GM19463 (cell line): ENCODE measurements around the gene SFXN5.

Source experiments
- ATAC-seq: cut with Tn5 transposase; IDR thresholded peaks from one replicate; pipeline ENCODE4 v1.9.1; 2021; ENCODE audit warnings: mild to moderate bottlenecking, moderate library complexity; ENCODE audit not compliant: unreplicated experiment

SFXN5 gene

DNA sequence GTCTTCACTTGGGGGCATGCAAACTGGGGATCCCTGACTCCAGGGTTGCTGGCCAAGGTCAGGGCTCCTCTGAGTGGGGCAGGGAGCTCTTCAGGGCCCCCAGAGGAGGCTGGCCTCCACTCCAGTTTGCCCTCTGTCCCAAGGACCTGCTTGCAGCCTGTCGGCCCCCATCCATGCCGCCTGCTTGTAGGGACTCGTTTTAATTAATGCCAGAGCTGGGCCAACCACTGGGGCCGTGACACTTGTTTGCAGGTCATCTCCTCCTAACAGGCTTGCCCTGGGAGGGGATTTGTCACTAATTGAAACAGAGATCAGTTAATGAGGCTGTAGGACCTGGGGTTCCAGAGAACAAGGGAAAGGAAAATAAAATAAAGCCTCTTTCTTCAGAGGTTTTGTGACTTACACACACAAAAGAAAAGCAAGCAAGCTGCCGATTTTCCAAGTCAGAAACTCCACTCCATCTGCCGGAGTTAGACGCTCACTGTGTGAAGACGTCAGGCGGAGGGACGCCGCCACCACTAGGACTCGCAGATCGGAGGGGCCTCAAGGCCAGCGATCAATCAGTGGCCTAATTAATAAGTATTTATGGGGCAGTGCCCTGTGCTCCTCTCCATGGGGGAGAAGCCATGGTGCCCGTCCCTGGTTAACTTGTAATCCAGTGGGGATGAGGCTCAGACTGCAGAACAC, 75.9 kb downstream of the SFXN5 start:
- ATAC-seq: no peak

DNA sequence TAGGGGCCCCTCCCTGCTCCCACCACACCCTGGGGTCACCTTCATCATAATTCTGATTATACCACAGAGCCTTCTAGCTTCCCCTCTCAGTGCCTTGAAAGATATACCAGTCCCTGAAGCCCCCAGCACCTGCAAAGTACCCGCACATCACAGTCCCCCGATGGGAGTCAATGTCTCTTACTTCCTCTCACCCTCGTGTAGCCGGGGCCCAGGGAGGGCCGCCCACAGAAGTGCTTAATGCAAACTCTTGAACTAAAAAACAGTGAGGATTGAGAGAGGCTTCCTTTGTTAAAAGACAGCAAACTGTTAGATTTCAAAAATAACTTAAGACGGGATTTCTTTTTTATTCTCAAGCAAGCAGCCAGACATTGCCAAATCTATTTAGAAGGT, 76.5 kb downstream of the SFXN5 start:
- no peak for ATAC-seq

DNA sequence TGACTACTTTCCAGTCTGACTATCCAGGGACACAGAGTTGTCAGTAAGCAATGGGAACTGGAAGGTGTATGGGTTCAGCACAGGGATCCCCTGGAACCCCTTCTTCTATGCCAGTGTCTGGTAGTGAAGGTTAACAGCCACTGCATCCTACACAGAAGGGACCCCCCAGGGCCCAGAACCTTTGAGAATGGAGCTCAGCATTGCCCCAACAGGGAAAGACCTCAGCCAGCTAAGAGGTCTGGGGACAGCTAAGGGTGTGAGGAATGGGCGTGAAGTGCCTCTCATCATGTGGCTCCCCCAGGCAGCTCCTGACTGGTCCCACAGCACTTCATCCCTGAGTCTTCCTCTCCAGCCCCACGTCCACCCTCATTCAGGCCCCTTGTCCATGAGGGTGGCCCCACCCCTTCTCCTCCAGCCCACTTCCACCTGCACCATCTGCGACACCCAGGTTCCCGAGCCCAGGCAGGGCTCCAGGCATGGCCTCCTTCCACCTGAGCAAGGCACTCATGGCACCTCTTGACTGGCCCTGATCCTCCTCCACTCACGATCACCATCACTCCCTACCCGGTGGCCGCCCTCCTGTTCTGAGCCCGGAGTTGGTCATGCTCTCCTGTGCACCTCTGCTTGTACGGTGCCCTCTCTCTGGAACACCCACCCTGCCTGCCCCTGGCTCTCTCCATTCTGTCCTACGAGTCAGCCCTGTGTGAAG, 77.1 kb downstream of the SFXN5 start:
- ATAC-seq: no peak

DNA sequence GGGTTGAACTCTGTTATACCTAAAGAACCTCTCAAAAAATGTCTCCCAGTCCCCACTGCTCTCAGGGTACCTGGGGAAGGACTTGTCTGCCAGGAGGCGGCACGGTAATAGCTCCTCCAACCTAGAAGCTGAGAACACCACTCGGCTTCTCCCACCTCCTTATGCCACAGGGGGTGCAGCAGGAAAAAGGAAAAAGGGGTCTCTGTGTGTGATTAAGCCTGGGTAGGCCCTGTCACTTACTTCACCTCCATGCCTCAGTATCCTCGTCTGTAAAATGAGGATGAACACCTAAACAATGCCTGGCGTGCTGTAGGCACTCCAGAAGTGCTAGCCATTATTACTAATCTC, 77.6 kb downstream of the SFXN5 start:
- ATAC-seq: no peak

DNA sequence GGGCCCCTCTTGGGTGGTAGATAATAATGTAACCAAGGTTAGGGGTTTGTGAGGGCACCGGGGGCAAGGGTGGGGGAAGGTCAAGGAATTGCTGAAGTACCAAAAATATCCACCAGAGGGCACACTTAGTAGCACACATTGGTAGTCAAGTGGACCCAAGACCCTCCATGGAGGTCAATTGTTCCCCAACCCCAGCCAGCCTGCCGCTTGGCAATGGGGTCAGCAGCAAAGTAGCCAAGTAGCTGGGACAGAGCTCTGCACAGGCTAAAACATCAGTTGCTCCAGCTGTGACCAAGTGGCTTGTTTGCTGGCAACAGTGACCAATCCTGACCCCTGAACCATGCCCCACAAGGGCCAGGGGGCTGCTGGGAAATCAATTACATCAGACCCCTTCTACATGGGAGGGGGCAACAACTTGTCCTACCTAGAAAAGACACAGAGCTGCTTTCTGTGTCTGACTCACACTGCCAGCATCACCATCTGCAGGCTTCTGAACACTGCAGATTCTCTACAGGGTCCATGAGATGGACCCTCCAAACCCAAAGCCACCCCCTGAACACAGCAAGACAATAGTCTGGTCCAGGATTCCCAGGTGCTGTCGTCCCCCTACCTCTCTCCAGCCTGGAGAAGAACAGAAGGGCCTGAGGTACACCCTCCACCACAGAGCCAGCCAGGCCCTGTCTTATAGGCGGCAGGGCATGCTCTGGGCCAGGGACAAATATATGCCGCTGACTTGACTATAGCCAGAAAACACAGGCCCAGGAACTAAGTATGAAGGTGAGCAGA, 78.2 kb downstream of the SFXN5 start:
- ATAC-seq: no peak

DNA sequence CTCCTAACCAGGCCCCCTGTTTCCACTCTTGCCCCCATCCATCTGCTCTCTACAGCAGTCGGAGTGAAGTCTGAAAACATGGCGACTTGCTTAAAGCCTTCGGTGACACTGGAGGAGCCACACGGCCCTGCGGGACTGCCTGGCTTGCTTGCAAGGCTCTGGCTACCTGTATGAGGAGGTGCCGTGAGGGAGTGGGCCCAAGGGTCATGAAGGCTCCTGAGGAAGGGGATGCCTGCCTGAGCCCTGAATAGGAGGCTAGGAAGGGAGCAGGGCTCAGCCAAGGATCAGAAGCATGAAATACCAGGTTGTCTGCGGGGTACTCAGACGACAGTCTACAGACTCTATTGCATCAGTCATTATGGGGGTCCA, 78.8 kb downstream of the SFXN5 start:
- no peak for ATAC-seq

DNA sequence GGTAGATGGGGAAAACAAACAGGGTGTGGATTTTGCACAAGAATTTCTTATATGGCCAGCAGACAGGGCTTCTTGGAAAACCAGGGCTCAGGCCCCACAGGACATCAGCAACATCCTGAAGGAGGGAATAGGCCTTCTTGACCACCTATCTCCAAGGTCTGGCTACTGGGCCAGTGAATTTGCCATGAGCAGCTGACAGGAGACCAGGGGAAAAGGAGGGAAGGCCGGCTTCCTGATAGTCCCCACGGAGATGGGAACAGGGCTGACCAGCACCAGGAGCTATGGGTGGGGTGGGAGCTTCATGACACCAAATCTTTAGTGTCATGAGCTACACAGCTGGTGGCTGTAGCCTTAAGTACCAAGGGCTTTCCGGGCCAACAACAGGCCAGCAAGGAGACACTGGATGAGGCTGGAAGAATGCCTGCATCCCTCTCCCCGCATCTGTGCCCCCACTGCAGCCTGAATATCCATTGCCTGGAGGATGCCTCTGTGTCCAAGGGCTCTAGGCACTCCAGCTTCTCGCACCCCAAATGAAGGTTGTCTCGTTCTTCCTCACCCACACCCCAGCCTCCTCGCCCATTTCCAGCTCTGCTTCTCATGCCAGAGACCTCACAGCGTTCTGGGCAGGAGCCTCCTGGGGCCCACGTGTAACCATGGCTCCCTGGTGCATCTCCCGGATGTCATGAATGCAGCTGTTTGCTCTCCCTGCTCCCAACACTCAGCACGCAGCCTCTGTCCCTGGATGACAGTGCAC, 79.4 kb downstream of the SFXN5 start:
- no peak for ATAC-seq

DNA sequence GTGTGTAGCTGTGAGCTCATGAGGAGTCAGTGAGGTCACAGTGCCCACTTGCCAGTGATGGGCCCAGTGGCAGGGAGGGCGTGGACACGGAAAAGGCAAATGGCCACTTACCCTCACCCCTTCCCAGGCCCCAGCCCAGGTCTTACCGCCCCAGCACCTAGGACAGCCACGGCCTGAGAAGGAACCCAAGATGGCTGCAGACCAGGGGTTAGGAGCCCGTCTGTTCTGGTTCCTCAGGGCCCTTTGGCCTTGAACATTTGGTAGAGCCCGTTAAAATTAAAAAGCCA, 80.1 kb downstream of the SFXN5 start:
- no peak for ATAC-seq

DNA sequence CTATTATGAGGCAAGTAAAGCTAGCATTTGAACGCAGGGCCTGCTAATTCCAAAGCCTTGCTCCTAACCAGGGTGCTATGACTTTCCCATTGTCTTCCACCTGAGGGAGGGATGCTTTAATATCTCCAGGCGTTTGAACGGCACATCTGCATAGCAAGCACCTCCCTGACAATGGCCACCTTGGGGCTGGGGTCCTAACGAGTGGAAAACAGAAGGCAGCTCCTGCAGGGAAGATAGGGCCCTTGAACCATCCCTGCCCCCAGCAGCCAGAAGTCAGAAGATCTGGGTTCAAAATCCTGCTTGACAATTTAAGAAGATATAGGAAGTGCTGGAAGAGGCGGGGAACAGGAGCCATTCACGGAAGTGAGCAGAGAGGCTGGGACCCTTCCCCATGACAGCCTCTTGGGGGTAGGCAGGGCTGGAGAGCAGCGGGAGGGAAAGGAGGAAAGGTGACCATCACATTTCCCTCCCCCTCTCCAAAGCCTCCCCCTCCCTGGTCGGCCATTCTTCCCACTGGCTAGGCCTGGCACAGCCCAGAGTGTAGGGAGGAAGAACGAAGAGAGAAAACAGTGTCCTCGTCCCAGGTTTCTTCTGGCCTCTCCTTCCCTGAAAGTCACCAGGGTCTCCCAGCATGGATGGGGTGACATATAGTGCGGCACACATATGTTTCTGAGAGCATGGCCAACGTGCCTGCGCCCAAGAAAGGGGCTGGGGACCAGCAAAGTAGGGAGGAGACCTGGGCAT, 80.6 kb downstream of the SFXN5 start:
- ATAC-seq: no peak

DNA sequence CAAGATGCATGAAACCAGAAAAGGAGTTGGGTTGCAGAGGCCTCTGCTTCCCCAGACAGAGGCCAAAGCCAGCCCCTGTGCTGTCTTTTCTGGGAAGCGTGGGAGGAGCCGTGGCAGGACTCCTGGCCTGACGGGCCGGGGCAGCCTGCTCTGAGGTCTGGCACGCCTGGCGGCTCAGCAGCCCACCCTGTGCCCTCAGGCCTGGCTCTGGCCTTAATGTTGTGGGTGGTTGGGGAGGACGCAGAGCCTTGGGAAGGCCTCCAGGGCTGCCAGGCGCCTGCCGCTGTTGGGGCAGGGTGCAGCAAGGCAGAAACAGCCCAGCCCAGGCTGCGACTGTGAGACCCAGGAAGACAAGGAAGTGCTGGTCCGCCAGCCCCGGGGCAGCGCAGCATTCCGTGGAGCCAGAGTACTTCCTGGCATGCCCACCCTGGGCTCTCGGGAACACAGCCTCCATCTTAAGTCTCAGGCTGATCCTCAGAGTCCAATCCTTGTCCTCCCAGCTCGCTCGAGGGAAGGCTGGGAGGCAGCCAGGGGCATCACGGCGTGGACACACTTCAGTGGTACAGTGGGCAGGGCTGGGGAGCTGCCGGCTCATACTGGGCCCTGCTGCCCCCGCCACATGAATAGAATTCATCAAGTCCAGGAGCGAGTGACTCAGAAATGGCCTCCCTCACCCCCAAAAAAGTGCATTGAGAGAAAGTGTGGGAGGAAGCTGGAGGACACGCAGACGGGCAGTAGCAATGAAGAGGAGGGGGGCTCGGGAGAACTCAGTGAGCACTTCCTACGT, 81.5 kb downstream of the SFXN5 start:
- ATAC-seq: no peak

DNA sequence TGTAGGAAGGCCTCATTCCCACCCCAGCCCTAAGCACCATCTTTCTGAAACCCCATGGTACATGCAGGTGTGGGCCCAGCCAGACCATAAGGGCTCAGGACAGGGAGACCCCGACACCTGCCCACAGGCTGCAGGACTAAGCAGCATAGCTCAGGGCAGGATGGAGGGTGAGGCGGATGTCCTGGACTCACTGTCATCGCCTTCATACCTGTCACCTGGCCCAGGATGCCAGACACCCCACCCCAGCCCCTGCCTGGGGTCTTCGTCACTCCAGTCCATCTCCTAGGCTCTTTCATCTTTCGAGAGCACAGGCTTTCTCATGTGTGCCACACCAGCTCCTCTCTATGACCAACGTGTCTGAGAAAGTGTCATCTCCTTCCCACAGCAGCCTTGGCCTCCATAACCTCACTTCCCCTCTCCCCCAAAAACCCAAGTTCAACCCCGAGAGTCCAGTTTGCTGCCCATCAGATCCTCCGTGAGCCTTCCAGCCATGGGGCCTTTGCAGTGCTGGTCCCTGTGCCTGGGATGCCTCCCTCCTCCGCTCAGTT, 82.7 kb downstream of the SFXN5 start:
- no peak for ATAC-seq

DNA sequence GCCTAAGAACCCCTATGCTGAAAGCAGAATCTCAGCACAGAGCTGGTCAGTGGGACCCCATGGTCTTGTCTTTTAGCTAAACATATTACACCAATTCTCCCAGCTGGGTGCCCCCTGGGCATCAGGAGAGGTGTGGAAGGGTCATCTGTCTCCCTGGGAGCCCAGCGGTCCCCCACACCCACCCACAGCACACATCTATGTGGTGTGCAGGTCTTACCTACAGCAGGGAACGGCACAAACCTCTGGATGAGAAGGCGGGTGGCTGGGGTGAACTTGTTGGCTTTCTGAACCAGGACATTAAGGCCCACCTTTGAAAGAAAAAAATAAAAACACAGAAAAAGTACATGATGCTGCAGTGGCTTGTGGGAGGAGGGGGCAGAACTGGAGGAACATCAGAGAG, 83.5 kb downstream of the SFXN5 start:
- ATAC-seq: no peak

DNA sequence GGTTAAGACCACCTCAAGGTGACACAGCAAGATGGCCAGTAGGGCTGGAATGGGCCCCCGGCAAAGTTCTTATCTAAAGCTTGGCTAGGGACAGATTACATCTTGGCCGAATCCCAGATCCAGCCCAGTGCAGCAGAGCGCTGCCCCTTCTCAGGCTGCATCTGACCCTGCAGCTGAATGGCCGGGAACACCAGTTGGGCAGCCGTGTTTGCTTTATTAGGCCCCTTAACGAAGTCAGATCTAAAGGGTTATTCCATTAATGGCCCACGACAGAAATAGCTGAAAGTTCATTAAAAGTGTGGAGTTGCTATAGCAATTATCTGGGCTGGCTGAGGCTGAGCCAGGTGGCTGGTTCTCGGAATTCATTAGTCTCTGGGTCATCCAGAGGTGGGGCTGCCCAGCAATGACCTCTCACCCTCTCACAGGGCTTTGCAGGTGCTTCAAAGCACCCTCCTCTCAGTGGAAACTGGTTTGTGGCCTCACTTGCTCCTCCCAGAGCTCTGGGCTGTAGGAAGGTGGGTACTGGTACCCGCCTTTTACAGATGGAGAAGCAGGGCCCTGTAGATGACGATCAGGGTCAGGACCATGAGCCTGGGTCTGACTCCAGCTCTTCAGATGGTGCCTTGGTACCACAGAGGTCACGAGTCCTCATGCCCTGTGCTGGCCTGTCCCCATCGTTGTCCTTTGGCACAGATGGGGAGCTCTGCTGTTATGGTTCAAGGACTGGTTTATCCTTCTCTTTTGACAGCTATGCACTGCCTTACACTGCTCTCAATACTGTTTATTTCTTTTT, 85.4 kb downstream of the SFXN5 start:
- ATAC-seq: no peak

DNA sequence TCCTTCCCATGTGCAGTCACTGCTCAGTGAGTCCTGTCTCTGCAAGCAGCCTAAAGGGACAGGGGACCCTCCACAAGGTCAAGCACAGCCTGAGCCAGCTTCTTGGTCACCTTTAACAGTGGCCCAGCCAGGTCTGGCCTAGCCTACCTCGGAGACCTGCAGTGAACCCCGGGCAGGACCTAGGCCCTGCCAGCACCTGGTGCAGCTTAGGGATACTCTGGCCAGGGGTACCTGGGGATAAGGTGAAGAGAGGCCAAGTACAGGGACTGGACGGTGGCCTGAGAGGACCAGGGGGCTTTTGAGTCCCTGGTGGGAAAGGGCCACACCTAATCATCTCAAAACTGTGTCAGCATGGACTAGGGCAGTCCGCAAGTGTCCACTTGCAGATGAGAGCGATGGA, 86.4 kb downstream of the SFXN5 start:
- no peak for ATAC-seq

DNA sequence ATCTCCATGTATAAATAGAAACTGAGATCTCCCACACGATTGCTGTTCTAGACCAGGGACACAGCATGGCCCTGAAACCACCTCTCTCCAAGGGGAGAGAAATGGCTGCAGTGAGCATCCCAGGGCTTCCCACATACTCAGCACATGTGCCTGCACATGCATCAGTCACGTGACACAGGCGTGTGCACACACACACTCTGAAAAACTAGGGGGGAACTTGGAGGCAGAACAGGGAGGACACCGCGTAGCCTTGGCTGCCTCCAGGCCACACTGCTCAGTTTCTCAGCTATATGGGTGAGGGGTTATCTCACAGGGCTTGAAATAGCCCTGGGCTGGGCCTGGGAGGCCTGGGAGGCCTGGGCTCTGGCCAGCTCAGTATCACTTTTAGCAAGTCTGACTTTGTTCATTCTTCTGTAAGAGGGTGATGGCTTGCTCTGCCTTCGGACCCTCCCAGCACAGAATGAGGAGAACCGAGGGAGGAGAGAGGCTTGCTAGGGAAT, 87.3 kb downstream of the SFXN5 start:
- no peak for ATAC-seq

DNA sequence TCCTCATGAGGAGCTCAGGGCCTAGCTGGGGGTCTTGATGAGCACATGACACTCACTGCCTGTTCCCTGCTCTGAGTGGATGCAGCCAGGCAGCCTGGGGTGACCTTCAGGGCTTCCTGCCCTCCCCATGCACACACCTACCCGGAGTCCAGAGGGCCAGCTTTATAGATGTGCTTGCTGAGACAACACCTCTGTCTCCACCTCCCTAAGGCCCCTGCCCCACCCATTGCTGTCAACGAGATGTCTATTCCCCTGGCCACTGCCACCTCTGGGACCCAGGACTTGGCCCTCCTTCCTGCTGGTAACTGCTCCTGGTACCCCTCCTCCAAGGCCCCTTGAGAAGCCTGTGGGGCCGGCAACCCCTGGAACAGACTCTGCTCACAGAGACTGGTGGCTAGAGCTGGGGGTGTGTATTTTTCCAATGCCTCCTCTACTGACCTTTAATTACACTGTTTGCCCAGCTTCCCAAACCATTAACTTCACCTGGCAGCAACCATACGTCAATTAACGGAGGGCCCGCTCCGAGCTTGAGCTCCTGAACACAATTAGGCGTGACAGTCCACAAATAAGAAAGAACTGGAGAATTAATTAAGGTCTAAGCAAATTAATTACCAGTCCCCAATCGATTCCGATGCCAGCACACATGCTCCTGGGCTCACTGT, 87.9 kb downstream of the SFXN5 start:
- no peak for ATAC-seq

DNA sequence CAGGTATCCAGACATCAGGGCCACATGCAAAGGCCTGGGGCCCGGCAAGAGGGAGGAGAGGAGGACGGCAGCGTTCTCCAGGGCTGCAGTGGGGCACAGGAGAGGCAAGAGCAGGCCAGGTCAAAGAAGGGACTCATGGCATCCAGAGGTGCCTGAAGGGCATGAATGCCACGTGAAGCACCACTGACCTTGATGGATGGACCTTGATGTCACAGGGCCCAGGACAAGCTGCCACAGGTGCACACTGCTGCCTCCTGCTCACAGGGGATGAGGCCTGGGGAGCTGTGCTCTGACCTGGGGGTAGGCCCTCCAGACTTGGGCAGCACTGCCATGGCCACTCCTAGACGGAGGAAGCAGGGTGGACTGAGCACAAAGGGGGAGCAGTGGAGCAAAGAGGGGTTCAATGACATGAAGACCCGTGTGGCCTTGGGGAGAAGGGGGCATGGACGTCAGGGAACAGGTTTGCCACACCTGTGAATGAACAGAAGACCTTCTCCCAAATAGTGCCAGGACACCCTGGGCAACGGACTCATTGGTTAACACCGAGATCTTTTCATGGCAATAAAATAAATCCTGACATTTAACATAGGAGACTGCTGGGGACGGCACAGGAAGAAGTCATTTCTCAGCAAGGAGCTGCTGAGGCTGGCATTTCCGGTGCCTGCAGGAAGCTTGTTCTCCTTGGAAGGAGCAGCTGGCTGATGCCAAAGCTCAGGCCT, 88.6 kb downstream of the SFXN5 start:
- no peak for ATAC-seq

DNA sequence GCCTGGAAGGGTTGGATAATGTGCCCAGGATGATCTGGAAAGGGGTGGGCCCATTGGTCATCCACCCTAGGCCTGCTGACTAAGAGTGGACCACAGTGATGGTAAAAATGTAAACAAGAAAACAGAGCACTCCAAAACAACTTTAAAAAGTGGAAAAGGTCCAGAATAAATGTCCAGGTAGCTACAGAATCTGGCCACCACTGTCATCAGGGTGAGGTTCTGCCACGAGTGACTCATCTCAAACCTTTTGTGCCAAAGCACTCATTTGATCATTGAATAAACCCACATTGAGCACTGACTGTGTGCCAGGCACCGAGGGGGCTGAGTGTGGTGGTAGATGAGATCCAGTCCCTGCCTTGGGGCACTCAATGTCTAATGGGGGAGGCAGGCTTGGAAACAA, 89.3 kb downstream of the SFXN5 start:
- ATAC-seq: no peak
